Left ventricle myocardium inferior (tissue), 1 donor: ENCODE results near the gene HSPA12A. TPM values are rescaled to one million over a fixed set of nuclear protein-coding genes. Genes with fewer than 3 reads are reported as not detected.

Experiments used
- DNase-seq: peaks from one replicate; pipeline ENCODE4 v3.0.0-alpha.2; 2020
- H3K27ac ChIP-seq: fragments of 200-600 bp; replicated peaks from 2 replicates; pipeline ENCODE4 v1.8.0; 2021
- H3K27me3 ChIP-seq: fragments of 200-600 bp; 2 replicates; pipeline ENCODE4 v1.8.0; 2021; ENCODE audit warnings: low read depth
- H3K36me3 ChIP-seq: fragments of 200-600 bp; 2 replicates; pipeline ENCODE4 v1.8.0; 2021
- H3K4me1 ChIP-seq: fragments of 200-600 bp; 2 replicates; pipeline ENCODE4 v1.8.0; 2021
- H3K4me3 ChIP-seq: fragments of 200-600 bp; 2 replicates; pipeline ENCODE4 v1.8.0; 2021; ENCODE audit warnings: mild to moderate bottlenecking, moderate library complexity
- H3K9me3 ChIP-seq: fragments of 200-600 bp; replicated peaks from 2 replicates; pipeline ENCODE4 v1.8.0; 2021
- intact Hi-C: fragments of 100-400 bp; cut with micrococcal nuclease; formaldehyde crosslinking; loops from one replicate; pipeline ENCODE4 v1.11.0; 2022
- total RNA-seq: library from RNA; stranded (reverse); fragmentation: NEBNext Ultra II Directional; extraction: Animal tissue kit (Norgen Biotek cat#: 25700); gene quantifications from one replicate; pipeline ENCODE4 v1.2.1, GENCODE V29; 2021
- TF ChIP-seq, protein P1 (sequence below): fragments of 200-600 bp; IDR thresholded peaks from 2 replicates; pipeline ENCODE4 v1.8.0; 2021; ENCODE audit warnings: antibody characterized with exemption, mild to moderate bottlenecking, borderline replicate concordance
- donor health status: DM: no; HTN: yes; CAD: no; lungs with severe emphysema.

Gene HSPA12A
- total RNA-seq, 1 donor from 2014 or later, result 15.0 TPM

DNA sequence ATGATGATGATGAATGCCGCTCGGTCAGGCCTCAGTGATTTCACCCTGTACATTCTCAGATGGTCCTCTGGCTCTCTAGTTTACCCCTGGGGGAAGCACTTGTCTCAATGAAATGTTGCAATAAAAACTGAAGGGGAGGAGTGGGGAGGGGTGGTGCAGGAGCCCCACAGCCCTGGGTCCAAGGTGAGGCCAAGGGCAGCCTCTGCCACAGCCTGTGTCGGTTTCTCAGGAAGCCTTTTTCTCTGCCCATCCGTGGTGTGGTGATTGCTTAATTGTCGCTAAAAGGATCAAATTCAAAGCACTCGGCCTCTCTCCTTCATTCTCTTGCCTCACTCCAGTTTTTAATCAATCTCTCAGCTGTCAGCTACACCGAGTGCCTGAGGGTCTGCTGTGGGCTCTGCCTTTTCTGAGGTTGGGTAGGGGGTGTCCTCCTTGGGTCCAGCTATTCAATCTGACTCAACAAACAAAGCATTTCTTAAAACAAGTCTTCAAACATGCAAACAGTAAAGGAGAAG is 39.1 kb upstream of the HSPA12A start:
- Histone ChIP-seq H3K27ac (no peak overlapping the region), H3K4me3 (no peak overlapping the region), H3K36me3 (no peaks in the 10 kb centered on the region), H3K9me3 (no peaks in the 10 kb centered on the region), H3K27me3 (no peaks in the 10 kb centered on the region), H3K4me1 (no peaks in the 10 kb centered on the region)
- intact Hi-C loops, result no loop called here
- TF ChIP-seq, protein P1, sequence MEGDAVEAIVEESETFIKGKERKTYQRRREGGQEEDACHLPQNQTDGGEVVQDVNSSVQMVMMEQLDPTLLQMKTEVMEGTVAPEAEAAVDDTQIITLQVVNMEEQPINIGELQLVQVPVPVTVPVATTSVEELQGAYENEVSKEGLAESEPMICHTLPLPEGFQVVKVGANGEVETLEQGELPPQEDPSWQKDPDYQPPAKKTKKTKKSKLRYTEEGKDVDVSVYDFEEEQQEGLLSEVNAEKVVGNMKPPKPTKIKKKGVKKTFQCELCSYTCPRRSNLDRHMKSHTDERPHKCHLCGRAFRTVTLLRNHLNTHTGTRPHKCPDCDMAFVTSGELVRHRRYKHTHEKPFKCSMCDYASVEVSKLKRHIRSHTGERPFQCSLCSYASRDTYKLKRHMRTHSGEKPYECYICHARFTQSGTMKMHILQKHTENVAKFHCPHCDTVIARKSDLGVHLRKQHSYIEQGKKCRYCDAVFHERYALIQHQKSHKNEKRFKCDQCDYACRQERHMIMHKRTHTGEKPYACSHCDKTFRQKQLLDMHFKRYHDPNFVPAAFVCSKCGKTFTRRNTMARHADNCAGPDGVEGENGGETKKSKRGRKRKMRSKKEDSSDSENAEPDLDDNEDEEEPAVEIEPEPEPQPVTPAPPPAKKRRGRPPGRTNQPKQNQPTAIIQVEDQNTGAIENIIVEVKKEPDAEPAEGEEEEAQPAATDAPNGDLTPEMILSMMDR, result no peak
- no peak for DNase-seq

- intact Hi-C loops, result no loop called here
- H3K27ac ChIP-seq, result no peak overlapping the region
- H3K4me1 ChIP-seq, result no peaks in the 10 kb centered on the region
- no peaks in the 10 kb centered on the region for H3K9me3 ChIP-seq
- TF ChIP-seq, protein P1, result no peak
- no peaks in the 10 kb centered on the region for H3K36me3 ChIP-seq
- no peak for DNase-seq
- H3K27me3 ChIP-seq, result no peaks in the 10 kb centered on the region
- H3K4me3 ChIP-seq, result no peak overlapping the region
These were observed 38.4 kb upstream of the HSPA12A start for GRCh38 chr10:116780691-116781205.

DNA sequence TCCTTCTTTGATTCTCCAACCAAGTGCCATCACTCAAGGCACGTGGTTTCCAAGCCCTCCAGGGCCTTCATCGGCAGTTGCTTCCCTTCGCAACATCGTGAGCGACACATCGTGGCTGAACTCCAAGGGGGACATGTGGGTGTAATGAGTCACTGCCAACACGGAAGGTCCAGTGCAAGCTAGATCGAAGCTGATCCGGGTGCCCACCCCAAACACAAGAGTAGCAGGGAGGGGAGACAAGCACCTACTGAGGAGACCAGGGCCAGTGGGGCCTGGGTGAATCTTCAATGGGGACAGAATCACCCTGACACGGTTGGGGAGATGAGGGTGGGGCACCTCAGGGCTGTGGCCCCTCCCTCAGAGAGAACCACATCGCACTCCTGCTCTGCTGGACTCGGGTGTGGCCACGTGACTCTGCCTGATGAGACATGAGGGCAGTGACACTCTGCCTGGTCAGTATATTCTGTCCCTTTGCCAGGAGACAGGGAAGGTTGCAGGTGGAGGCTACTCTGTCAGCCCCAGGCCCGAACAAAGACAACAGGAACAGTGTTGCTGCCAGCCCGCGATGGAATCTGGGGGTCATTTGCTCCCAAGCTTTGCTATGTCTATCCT is 36.8 kb upstream of the HSPA12A start:
- Histone ChIP-seq H3K9me3 (no peaks in the 10 kb centered on the region), H3K27ac (no peak overlapping the region), H3K27me3 (no peaks in the 10 kb centered on the region), H3K4me1 (peaks cover 5% of the 10 kb centered on the region), H3K4me3 (no peak overlapping the region), H3K36me3 (no peaks in the 10 kb centered on the region)
- intact Hi-C loops, result no loop called here
- TF ChIP-seq, protein P1, result no peak
- DNase-seq, result no peak

DNA sequence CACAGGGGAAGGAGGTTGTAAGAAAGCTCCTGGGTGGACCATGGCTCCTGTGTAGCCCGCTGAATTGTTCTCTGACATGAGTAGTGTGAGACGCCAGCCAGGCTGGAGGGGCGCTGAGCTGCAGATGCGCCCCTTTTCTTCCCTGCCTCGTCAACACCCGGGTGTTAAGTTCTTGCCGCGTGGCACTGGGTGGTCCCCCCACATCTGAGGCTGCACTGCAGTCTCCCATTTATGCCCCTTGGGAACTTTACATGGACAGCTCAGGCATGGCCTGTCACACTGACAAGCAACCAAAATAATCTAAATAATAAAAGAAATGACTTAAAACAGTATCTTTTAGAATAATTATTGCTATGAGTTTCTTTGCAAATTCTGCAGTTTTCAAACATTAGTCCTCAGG is 34.6 kb upstream of the HSPA12A start:
- intact Hi-C loops, result no loop called here
- TF ChIP-seq, protein P1, result no peak
- peaks cover 6% of the 10 kb centered on the region for H3K4me1 ChIP-seq

DNA sequence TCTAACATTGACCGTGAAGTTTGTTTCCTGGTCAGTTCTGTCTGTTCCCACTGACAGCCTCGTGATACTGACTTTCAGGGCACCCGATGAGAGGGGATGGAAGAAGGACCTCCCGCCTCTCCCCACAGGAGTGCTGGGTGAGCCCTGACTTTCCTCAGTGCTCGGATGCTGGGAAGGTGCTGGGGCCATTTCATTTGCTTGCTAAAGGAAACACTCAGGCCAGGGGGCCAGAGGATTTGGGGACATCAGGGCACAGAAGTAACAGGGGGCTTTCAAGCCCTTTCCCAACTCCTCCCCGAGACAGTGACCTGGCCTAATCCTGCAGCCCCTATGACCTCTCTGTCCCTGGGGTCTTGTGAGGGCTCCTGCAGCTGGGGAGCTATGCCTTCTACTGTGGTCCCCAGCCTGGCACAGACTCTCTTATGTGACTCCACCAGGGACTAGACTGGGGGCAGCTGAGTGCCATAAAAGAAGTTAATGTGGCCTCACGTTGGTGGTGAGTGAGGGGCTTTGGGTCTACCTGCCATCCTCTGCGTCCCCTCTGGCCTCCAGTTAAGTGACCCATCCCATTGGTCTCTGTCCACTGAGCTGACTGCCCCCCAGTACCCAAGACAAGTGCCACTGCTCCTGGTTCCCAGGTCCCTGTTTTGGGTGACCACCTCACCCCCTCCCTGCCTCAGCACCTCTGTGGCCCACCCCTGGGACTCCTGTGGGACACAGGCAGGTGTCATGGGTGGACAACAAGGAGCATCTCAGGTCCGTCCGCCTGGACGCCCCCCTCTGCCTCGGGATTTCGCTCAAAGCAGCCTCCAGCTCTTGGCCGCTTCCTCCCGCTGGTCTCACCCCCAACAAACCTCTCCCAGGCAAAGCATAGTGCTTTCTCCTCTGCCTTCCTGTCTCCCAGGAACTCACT is 33.4 kb upstream of the HSPA12A start:
- intact Hi-C loops, result no loop called here
- TF ChIP-seq, protein P1, result no peak
- DNase-seq, result no peak

More for the DNA sequence above, 34.6 kb upstream of the HSPA12A start:
- DNase-seq, result no peak
- H3K27me3 ChIP-seq, result no peaks in the 10 kb centered on the region
- H3K9me3 ChIP-seq, result no peaks in the 10 kb centered on the region
- no peak overlapping the region for H3K27ac ChIP-seq
- H3K4me3 ChIP-seq, result no peak overlapping the region
- H3K36me3 ChIP-seq, result no peaks in the 10 kb centered on the region

More for the DNA sequence above, 33.4 kb upstream of the HSPA12A start:
- Histone ChIP-seq H3K27me3 (no peaks in the 10 kb centered on the region), H3K9me3 (no peaks in the 10 kb centered on the region), H3K4me1 (peaks cover 17% of the 10 kb centered on the region), H3K27ac (no peak overlapping the region), H3K36me3 (no peaks in the 10 kb centered on the region), H3K4me3 (no peak overlapping the region)
